HG03439 (cell line): ENCODE data around the gene GOLGB1.

ENCODE experiments used
- ATAC-seq: cut with Tn5 transposase; IDR thresholded peaks from one replicate; pipeline ENCODE4 v1.9.1; 2021; ENCODE audit warnings: mild to moderate bottlenecking, moderate library complexity; ENCODE audit not compliant: unreplicated experiment

Gene GOLGB1

DNA sequence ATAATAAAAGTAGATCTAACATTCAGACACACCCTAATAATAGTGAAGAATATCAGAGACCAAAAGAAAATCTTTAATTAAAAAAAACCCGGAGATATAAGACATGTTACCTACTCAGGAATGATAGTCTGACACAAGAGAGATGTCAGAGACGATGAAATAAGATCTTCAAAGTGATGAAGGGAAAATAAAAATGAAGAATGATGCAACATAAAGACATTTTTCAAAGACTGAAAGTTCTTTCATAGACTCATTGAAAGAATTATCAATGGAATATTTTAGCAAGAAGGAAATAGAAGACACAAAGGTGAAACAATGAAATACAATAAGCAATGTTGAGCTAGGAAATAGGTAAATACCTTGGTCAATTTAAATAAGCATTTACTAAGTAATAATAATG, 108.4 kb downstream of the GOLGB1 start:
- ATAC-seq, result no peak

- ATAC-seq, result no peak
Measured at GRCh38 chr3:121637922-121638321, 111.6 kb downstream of the GOLGB1 start.

DNA sequence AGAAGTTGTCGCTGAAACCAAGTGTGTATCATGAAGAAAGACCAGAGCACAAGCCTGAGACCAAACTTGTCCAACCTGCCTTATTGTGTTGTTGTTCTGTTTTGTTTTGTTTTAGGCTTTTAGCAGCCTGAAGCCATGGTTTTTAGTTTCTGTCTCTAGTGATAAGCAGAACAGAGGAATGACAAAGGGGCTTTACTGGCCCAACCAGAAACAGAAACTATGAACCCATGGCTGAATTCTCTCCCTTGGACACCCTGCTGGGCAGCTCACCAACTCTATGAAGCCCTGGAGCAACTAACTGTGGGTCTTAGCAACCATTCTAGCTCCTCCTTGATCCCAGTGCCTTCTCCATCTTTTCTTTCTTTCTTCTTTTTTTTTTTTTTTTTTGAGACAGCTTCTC, 119.2 kb downstream of the GOLGB1 start:
- no peak for ATAC-seq

GRCh38 chr3:121629601-121630000, 119.9 kb downstream of the GOLGB1 start:
- no peak for ATAC-seq

DNA sequence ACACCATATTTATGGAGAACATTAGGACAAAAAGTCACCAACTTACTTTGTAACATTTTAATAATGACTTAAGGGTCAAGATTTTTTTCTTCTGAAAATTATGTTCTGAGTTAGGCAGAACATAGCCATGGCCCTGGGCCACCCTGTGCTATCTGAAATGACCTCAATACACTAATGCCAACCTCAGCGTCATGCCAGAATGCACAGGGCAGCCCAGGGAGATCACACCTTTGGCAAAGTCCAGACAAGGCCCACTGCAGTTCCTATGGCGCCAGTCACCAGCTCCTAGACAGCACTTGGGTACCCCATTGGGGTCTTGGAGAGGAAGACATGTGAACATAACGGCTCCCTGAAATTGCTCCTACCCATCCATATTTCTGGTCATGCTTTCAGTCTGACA, 121.9 kb downstream of the GOLGB1 start:
- ATAC-seq, result no peak

- no peak for ATAC-seq
Measured at GRCh38 chr3:121627211-121627610, 122.3 kb downstream of the GOLGB1 start.

DNA sequence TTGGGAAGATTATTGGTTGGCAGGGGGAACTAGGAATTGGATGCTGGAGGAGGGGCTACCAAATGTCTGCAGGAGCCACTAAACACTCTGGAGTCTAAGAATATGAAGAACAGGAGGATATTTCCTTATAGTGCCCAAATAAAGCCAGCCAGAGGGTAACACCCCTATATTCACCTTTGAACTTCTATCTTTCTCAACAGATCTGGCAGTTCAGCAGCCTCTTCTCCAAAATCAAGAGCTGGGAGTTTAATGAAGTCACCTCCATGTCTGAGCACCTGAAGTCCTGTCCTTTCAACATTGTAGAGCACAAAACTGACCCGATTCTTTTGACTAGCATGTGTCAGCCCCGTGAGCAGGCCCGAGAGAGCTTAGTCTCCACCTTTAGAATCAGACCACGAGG, 123.0 kb downstream of the GOLGB1 start:
- ATAC-seq, result no peak

GRCh38 chr3:121624147-121624899, 125.2 kb downstream of the GOLGB1 start:
- ATAC-seq, result no peak

GRCh38 chr3:121621491-121621890, 128.1 kb downstream of the GOLGB1 start:
- ATAC-seq, result no peak

- no peak for ATAC-seq
Measured at GRCh38 chr3:121619691-121620090, 129.8 kb downstream of the GOLGB1 start.
